ENCODE data around the gene IPCEF1. TPM values are rescaled to one million over a fixed set of nuclear protein-coding genes. Genes with fewer than 3 reads are reported as not detected.

Gene IPCEF1
- total and polyA plus RNA-seq, 2 experiments from 2014 or later, result 0.80 TPM; not detected in 1

- H3K79me2 ChIP-seq, result no peaks in the 10 kb centered on the region
- no peak overlapping the region for H3K4me2 ChIP-seq
- no peak overlapping the region for H3K27ac ChIP-seq
- whole genome bisulfite sequencing (ENCODE audit: low lambda C conversion rate, missing lambda C conversion rate), result 38% methylated on average over 6 of the region's 6 CpGs
- no peaks in the 10 kb centered on the region for H3K36me3 ChIP-seq (replicated peaks; ENCODE audit: insufficient read depth, low read depth)
- TF ChIP-seq EZH2phosphoT487 (IDR thresholded peaks at IDR 0.05; ENCODE audit: low read depth, severe bottlenecking, unreplicated experiment) (no peak), CTCF (IDR thresholded peaks at IDR 0.05; ENCODE audit: poor library complexity) (peak; percentile 84)
- peak; percentile 88 for DNase-seq (ENCODE audit: low spot score)
- no peaks in the 10 kb centered on the region for H3K4me1 ChIP-seq (ENCODE audit: insufficient read depth)
- no peak overlapping the region for H3K4me3 ChIP-seq
- H3K9me3 ChIP-seq (ENCODE audit: low read depth), result no peaks in the 10 kb centered on the region
- H3K27me3 ChIP-seq, result no peaks in the 10 kb centered on the region
- no peaks in the 10 kb centered on the region for H3K9me2 ChIP-seq (replicated peaks; ENCODE audit: insufficient read depth)
- H2AFZ ChIP-seq, result no peak overlapping the region
- no peaks in the 10 kb centered on the region for H4K20me1 ChIP-seq (ENCODE audit: insufficient read depth, poor library complexity, severe bottlenecking)
Observed at GRCh38 chr6:154154389-154154967, 202.1 kb downstream of the IPCEF1 start.

GRCh38 chr6:154143753-154144152 is 212.8 kb downstream of the IPCEF1 start:
- TF ChIP-seq EZH2phosphoT487 (IDR thresholded peaks at IDR 0.05; ENCODE audit: low read depth, severe bottlenecking, unreplicated experiment) (no peak), EZH2 (IDR thresholded peaks at IDR 0.05; ENCODE audit: borderline replicate concordance) (no peak), CTCF (IDR thresholded peaks at IDR 0.05; ENCODE audit: poor library complexity) (no peak)
- H3K9me2 ChIP-seq (replicated peaks; ENCODE audit: insufficient read depth), result no peaks in the 10 kb centered on the region
- 88% methylated on average over 1 of the region's 1 CpG for WGBS (ENCODE audit: low lambda C conversion rate, missing lambda C conversion rate)
- no peaks in the 10 kb centered on the region for H3K4me1 ChIP-seq (ENCODE audit: insufficient read depth)
- H3K27me3 ChIP-seq, result no peaks in the 10 kb centered on the region
- no peak overlapping the region for H3K4me2 ChIP-seq
- DNase-seq (ENCODE audit: low spot score), result no peak
- H3K4me3 ChIP-seq, result no peak overlapping the region
- H3K27ac ChIP-seq, result no peak overlapping the region
- no peaks in the 10 kb centered on the region for H3K9me3 ChIP-seq (ENCODE audit: low read depth)
- no peaks in the 10 kb centered on the region for H3K79me2 ChIP-seq
- H4K20me1 ChIP-seq (ENCODE audit: insufficient read depth, poor library complexity, severe bottlenecking), result no peaks in the 10 kb centered on the region
- no peak overlapping the region for H2AFZ ChIP-seq
- no peaks in the 10 kb centered on the region for H3K36me3 ChIP-seq (replicated peaks; ENCODE audit: insufficient read depth, low read depth)

- Histone ChIP-seq H3K4me3 (no peak overlapping the region), H3K27ac (no peak overlapping the region), H3K27me3 (no peaks in the 10 kb centered on the region), H4K20me1 (ENCODE audit: insufficient read depth, poor library complexity, severe bottlenecking) (no peaks in the 10 kb centered on the region), H3K79me2 (no peaks in the 10 kb centered on the region), H3K9me3 (ENCODE audit: low read depth) (no peaks in the 10 kb centered on the region), H2AFZ (no peak overlapping the region), H3K4me2 (no peak overlapping the region), H3K36me3 (replicated peaks; ENCODE audit: insufficient read depth, low read depth) (no peaks in the 10 kb centered on the region), H3K4me1 (ENCODE audit: insufficient read depth) (no peaks in the 10 kb centered on the region), H3K9me2 (replicated peaks; ENCODE audit: insufficient read depth) (no peaks in the 10 kb centered on the region)
- no peak for DNase-seq (ENCODE audit: low spot score)
- TF ChIP-seq EZH2phosphoT487 (IDR thresholded peaks at IDR 0.05; ENCODE audit: low read depth, severe bottlenecking, unreplicated experiment), result no peak
- no peak for TF ChIP-seq EZH2 (IDR thresholded peaks at IDR 0.05; ENCODE audit: borderline replicate concordance)
- TF ChIP-seq CTCF (IDR thresholded peaks at IDR 0.05; ENCODE audit: poor library complexity), result no peak
- 86% methylated on average over 2 of the region's 2 CpGs for WGBS (ENCODE audit: low lambda C conversion rate, missing lambda C conversion rate)
Observed at GRCh38 chr6:154140743-154141142, 215.9 kb downstream of the IPCEF1 start.
